22Rv1 (cell line): ENCODE results near the gene NCK2.

Experiments
- CTCF ChIP-seq: fragments of 450-650 bp; IDR thresholded peaks from 2 replicates; pipeline ENCODE4 v1.5.1; 2017; ENCODE audit warnings: mild to moderate bottlenecking
- ZFX ChIP-seq: fragments of 450-650 bp; IDR thresholded peaks from 2 replicates; pipeline ENCODE4 v1.6.1; 2017; ENCODE audit warnings: antibody characterized with exemption, borderline replicate concordance

DNA sequence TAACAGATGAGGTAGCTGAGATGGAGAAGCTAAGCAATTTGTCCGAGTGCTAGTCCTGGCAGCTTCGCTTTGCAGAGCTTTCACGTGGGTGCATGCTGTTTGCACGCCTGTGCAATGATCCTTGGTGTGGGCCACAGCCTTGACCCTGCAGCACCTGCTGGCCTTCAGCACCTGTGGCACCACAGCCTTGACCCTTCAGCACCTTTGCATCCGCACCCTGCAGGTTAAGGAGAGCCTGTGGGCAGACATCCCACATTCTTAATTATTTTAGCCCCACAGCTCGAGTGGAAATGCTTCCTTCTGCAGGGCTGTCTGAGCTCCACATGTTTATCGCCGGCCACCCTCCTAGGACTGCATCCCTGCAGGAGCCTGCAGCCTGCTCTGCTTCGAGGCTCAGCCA lies 19.3 kb downstream of the NCK2 start:
- TF ChIP-seq CTCF (no peak), ZFX (no peak)
